ENCODE results near the gene EMC6.

EMC6 gene

DNA sequence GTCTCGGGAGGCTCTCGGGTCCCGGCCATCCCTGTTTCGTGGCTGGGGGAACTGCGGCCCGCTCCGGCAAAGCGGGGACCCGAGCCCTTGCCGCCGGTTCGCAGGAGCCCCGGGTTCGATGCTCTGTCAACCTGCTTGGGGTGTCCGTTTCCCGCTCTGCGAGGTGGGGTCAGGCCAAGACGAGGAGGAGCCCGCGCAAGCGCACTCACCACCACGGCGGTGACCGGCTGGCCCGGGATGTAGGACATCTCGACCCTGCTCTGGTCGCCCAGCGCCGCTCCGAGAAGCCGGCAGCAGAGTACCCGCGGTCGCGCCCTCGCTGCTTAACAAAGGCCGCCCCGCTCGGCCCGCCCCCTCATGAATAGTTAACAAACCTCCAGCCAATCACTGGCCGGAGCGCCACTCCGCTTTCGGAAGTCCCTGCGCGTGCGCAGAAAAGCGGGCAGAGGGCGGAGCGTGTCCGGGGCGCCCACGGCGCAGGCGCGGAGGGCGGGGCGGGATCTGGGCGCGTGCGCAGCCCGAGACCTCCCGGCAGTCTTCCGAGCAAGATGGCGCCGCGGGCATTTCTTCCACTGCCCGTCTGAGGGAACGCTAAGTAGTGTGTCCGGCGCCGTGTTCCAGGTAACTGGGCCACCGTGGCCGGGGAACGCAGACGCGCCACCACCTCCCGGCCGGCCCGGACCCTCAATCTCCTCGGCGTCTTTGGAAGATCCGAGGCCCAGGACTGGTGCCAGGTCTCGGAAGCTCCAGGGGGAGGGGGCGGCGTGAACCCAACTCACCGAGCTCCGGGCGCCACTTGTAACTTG is at the start of gene EMC6, which contains the start of gene TAX1BP3:
EMC6 (plus strand) TSS at position 534 of the 806 bp plus-strand sequence. CDS start 335 bp downstream, outside the sequence.
TAX1BP3 (minus strand) TSS at position 300 of the 806 bp plus-strand sequence; CDS start at position 248, 52 bp downstream.
- DNase-seq (ENCODE audit: low read depth, low spot score): peak; percentile 96

DNA sequence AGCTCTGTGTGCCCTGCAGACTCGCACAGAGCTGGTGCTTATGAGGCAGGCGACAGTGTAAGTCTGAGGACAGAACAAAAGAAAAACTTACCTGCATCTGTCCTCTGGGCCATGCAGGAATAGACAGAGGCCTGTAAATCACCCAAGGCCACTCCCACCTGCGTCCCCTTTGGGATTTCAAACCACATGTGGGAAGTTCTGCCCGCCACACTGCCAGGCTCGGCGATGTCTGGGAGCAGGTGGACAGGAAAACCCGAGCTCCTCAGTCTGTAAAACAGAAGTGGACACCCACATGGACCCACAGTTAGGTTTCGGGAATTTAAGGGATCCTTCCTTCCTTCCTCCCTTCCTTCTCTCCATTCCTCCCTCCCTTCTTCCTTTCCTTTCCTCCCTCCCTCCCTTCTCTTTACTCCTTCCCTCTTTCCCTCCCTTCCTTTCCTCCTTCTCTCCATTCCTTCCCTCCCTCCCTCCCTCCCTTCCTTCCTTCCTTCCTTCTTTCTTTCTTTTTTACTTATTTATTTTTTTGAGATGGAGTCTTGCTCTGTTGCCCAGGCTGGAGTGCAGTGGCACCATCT is 47.4 kb upstream of the EMC6 start:
- DNase-seq (ENCODE audit: low read depth, low spot score): no peak

GRCh38 chr17:3622977-3623594 is 45.5 kb upstream of the EMC6 start:
- no peak for DNase-seq (ENCODE audit: low read depth, low spot score)

- no peak for DNase-seq (ENCODE audit: low read depth, low spot score)
Measured at GRCh38 chr17:3626831-3627768, 41.5 kb upstream of the EMC6 start.

DNA sequence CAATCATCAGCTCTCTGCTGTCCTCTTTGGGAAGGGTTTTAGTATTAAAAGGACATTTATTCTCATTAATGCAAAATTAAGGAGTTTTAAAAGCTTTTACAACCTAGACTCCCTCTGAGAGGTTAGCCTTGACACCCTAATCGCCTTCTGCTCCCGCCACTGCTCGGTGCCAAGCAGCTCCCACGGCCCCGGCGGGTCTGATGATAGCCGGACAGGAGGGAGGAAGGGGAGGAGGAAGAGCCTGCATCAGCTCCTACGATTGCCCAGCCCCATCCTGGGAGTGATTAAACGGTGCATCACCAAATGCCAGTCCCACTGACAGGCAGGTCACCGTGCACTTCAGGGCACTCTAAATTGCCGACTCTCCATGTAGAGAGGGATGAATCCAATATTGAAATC is 40.8 kb upstream of the EMC6 start:
- no peak for DNase-seq (ENCODE audit: low read depth, low spot score)

DNA sequence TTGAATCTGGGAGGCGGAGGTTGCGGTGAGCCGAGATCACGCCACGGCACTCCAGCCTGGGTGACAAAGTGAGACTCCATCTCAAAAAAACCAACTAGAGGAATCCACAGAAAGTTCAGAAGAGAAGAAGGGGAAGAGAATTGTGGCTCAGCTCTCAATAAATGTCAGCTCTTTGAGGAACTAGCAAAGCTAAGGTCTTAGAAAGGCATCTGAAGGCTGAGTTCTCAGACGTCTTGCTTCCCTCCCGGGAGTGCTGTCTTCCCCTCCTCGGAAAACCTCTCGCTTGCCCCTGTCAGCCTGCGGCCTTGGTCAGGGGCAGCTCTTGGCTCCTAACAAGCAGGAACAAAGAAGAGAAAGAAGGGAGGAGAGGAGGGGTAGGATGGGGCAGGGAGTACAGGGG is 37.8 kb upstream of the EMC6 start:
- DNase-seq (ENCODE audit: low read depth, low spot score): no peak

- DNase-seq (ENCODE audit: low read depth, low spot score): no peak
Measured at GRCh38 chr17:3632287-3632686, 36.3 kb upstream of the EMC6 start.

DNA sequence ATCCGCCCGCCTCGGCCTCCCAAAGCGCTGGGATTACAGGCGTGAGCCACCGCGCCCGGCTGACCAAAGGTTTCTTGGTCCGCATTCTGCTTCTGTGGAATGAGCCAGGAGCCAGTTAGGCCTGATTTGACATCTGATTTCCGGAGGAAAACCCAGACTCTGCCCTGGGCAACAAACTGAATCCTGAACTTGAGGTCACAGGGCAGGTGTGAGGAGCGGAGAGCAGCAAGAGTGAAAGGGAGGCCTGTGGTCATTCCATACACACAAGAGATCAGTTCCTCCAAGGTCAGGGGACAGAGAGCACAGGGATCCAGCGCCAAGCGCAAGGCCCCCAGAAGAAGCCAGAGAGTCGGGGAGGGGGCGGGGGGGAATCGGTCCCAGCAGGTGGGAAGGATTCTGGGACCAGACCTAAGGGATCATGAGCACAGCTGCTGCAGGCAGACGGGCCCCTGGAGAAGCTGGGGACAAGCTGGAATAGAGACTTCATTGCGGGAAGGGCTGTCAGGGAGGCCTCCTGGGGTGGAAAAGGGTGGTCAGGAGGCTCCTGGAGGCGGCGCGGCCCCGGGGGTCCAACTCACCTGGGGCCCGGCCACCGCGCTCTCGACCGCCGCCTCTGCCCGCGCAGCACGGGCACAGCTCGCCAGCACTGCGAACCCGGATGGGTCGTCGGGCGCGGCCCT is 33.0 kb upstream of the EMC6 start:
- no peak for DNase-seq (ENCODE audit: low read depth, low spot score)

GRCh38 chr17:3636154-3636907 is 32.3 kb upstream of the EMC6 start, which contains the start of the genes CTNS and SHPK:
Gene CTNS, plus strand, starts transcription at chr17:3636760. Its CDS starts 3,447 bp downstream, at chr17:3640207.
Gene SHPK, minus strand, starts transcription at chr17:3636250. Its CDS starts 31 bp downstream, at chr17:3636219.
- DNase-seq (ENCODE audit: low read depth, low spot score): peak; percentile 80

GRCh38 chr17:3636908-3637373 is 31.7 kb upstream of the EMC6 start:
- DNase-seq (ENCODE audit: low read depth, low spot score): no peak

DNA sequence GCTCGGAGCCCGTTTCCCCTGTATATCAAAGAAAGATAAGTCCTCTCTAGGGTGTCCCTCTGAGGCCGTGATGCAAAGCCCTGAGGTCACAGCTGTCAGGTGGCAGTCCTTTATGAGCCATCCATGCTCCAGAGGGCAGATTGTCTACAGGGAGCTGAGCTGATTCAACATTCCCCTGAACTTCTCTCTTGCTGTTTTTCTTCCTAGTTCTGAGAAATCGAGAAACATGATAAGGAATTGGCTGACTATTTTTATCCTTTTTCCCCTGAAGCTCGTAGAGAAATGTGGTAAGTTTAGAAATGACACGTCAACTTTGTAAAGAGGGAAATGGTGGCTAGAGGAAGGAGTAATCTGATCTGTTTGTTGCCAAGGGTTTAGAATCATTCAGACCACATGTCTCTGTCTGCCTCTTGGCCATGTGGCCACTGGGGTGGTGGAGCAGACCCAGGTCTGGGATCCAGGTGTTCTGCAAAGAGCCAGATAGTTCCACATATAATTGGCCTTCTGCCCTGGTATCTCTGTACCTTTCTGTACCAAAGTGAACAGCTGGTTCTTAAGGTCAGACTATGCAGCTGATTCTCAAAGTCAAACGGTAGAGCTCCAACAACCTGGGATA is 28.5 kb upstream of the EMC6 start:
- DNase-seq (ENCODE audit: low read depth, low spot score): no peak

DNA sequence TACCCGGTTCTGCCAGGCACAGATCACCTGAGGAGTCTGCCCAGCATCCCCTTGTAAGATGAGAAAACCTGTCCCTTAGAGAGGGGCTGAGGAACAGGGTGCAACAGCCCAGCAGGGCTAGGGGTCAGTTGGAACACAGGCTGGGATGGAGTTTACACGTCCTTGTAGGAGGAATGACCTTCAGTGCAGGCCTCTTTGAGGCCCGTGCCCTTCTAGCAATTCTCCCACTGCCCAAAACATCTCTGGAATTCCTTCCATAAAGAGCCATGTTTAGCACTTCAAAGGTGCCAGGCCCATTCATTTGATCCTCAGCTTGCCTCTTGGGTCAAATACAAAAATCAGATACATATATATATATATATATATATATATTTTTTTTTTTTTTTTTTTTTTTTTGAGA is 27.6 kb upstream of the EMC6 start:
- DNase-seq (ENCODE audit: low read depth, low spot score): no peak

DNA sequence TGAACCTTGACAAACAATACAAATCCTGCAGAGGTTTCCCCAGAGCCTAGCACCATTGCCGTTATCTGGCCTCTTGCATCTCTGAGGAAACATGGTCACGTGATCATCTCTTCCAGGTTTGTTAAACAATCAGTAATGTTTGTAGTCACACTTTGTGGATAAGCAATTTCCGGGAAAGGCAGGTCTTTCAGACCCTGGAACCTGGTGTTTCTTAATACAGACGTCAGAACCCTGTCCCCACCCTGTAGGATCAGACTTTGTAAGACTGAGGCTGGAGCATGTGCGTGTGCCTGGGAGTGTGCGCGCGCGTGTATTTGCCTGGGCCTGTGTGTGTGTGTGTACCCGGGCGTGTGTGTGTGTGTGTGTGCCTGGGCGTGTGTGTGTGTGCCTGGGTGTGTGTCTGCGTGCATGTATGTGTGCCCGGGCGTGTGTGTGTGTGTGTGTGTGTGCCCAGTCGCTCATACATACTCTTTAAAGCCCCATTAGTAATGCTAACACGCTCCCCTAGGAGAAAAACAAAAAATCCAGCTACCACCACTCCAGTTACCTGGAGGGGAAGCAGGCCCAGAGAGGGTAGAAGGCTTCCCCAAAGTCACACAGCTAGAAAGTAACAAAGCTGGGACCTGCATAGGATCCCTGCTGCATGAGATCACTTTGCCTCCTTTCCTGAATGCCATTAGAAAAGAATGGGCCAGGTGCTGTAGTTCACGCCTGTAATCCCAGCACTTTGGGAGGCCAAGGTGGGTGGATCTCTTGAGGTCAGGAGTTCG is 26.7 kb upstream of the EMC6 start:
- no peak for DNase-seq (ENCODE audit: low read depth, low spot score)

- no peak for DNase-seq (ENCODE audit: low read depth, low spot score)
Measured at GRCh38 chr17:3643889-3644349, 24.7 kb upstream of the EMC6 start.

DNA sequence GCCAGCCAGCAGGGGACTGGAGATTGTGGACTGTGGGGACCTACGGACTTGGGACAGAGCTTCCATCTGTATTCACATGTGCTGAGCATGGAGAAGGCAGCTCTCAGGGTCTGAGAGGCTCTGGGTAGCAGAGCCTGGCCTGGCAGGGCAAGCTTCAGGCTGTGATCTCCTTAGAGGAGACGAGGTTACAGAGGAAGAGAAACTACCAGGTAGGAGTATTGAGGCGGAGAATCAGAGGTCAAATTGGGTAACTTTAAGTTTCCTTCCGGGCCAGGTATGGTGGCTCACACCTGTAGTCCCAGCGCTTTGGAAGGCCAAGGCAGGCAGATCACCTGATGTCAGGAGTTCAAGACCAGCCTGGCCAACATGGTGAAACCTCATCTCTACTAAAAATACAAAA is 23.3 kb upstream of the EMC6 start:
- DNase-seq (ENCODE audit: low read depth, low spot score): no peak

DNA sequence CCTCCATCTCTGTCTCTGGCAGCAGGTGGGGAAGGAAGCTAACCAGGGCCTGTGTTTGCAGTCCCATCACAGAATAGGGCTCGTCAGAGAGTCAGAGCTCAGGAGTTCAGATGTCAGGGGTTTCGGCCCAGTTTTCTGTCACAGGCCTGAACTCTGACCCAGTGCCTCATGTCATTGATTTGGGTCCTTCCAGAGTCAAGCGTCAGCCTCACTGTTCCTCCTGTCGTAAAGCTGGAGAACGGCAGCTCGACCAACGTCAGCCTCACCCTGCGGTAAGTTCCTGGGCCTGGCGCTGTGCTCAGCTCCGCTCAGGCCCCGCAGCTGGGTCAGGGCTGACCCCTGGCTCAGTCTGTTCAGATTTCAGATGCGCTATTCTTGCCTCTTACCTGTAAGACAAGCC is 21.4 kb upstream of the EMC6 start:
- no peak for DNase-seq (ENCODE audit: low read depth, low spot score)

- no peak for DNase-seq (ENCODE audit: low read depth, low spot score)
Measured at GRCh38 chr17:3647769-3648555, 20.6 kb upstream of the EMC6 start.

- no peak for DNase-seq (ENCODE audit: low read depth, low spot score)
Measured at GRCh38 chr17:3655766-3656165, 12.8 kb upstream of the EMC6 start.
